H9 (cell line): ENCODE measurements around the gene PPP1R14B. TPM values are rescaled to one million over a fixed set of nuclear protein-coding genes. Genes with fewer than 3 reads are reported as not detected.

Experiments
- DNase-seq: peaks from one replicate; pipeline ENCODE4 v3.0.0-alpha.2; 2017
- H2AFZ ChIP-seq: one replicate; pipeline ENCODE4 v1.6.1; 2013; ENCODE audit warnings: mild to moderate bottlenecking, low read length, control low read depth, moderate library complexity
- H2AK5ac ChIP-seq: 2 replicates; pipeline ENCODE4 v1.6.1; 2013; ENCODE audit warnings: low read length, control low read depth, mixed read lengths; ENCODE audit not compliant: insufficient read length
- H2BK120ac ChIP-seq: one replicate; pipeline ENCODE4 v1.6.1; 2013; ENCODE audit warnings: low read depth, mild to moderate bottlenecking, low read length, control low read depth, inconsistent platforms; ENCODE audit not compliant: poor library complexity, severe bottlenecking
- H2BK12ac ChIP-seq: 2 replicates; pipeline ENCODE4 v1.6.1; 2013; ENCODE audit warnings: low read length, control low read depth, mixed read lengths, low read depth; ENCODE audit not compliant: insufficient read length
- H2BK15ac ChIP-seq: 2 replicates; pipeline ENCODE4 v1.6.1; 2013; ENCODE audit warnings: low read depth, low read length, control low read depth
- H2BK20ac ChIP-seq: one replicate; pipeline ENCODE4 v1.6.1; 2013; ENCODE audit warnings: low read depth, mild to moderate bottlenecking, low read length, control low read depth, inconsistent platforms; ENCODE audit not compliant: poor library complexity, severe bottlenecking
- H2BK5ac ChIP-seq: 2 replicates; pipeline ENCODE4 v1.6.1; 2013; ENCODE audit warnings: low read length, control low read depth, mixed read lengths; ENCODE audit not compliant: insufficient read length
- H3K14ac ChIP-seq: 2 replicates; pipeline ENCODE4 v1.6.1; 2013; ENCODE audit warnings: low read length, control low read depth; ENCODE audit not compliant: insufficient read depth
- H3K18ac ChIP-seq: 2 replicates; pipeline ENCODE4 v1.6.1; 2013; ENCODE audit warnings: low read depth, mild to moderate bottlenecking, mixed read lengths, low read length, control low read depth; ENCODE audit not compliant: insufficient read length
- H3K23ac ChIP-seq: 2 replicates; pipeline ENCODE4 v1.6.1; 2013; ENCODE audit warnings: low read length, control low read depth, mixed read lengths, low read depth; ENCODE audit not compliant: insufficient read length
- H3K23me2 ChIP-seq: 2 replicates; pipeline ENCODE4 v1.6.1; 2013; ENCODE audit warnings: low read depth, mild to moderate bottlenecking, mixed read lengths, low read length, control low read depth; ENCODE audit not compliant: insufficient read length, poor library complexity, severe bottlenecking
- H3K27ac ChIP-seq: 2 replicates; pipeline ENCODE4 v1.5.1; 2013; ENCODE audit warnings: low read length, control low read depth, mixed read lengths, low read depth; ENCODE audit not compliant: insufficient read length
- H3K27me3 ChIP-seq: 2 replicates; pipeline ENCODE4 v1.6.1; 2013; ENCODE audit warnings: low read length, control low read depth, inconsistent platforms; ENCODE audit not compliant: insufficient read depth
- H3K4ac ChIP-seq: 2 replicates; pipeline ENCODE4 v1.6.1; 2013; ENCODE audit warnings: low read depth, mild to moderate bottlenecking, control low read depth, inconsistent platforms, low read length, moderate library complexity
- H3K4me1 ChIP-seq: 2 replicates; pipeline ENCODE4 v1.6.1; 2013; ENCODE audit warnings: low read length, control low read depth, inconsistent platforms; ENCODE audit not compliant: insufficient read depth
- H3K4me2 ChIP-seq: 2 replicates; pipeline ENCODE4 v1.6.1; 2013; ENCODE audit warnings: low read length, control low read depth, mixed read lengths; ENCODE audit not compliant: insufficient read length, insufficient read depth
- H3K56ac ChIP-seq: 2 replicates; pipeline ENCODE4 v1.6.1; 2013; ENCODE audit warnings: low read depth, mild to moderate bottlenecking, mixed read lengths, low read length, control low read depth; ENCODE audit not compliant: insufficient read length
- H3K79me1 ChIP-seq: 2 replicates; pipeline ENCODE4 v1.6.1; 2013; ENCODE audit warnings: low read depth, mild to moderate bottlenecking, moderate library complexity, low read length, control low read depth, inconsistent platforms; ENCODE audit not compliant: insufficient read depth, poor library complexity, severe bottlenecking
- H3K79me2 ChIP-seq: 2 replicates; pipeline ENCODE4 v1.6.1; 2013; ENCODE audit warnings: low read length, control low read depth, inconsistent platforms; ENCODE audit not compliant: insufficient read depth
- H3K9ac ChIP-seq: 2 replicates; pipeline ENCODE4 v1.6.1; 2013; ENCODE audit warnings: low read length, control low read depth, mixed read lengths; ENCODE audit not compliant: insufficient read length; ENCODE audit errors: extremely low read depth
- H3K9me3 ChIP-seq: one replicate; pipeline ENCODE4 v1.6.1; 2013; ENCODE audit warnings: low read depth, low read length, inconsistent platforms; ENCODE audit not compliant: control insufficient read depth
- H3T11ph ChIP-seq: one replicate; pipeline ENCODE4 v1.6.1; 2013; ENCODE audit warnings: mild to moderate bottlenecking, low read length, control low read depth, inconsistent platforms
- H4K20me1 ChIP-seq: one replicate; pipeline ENCODE4 v1.6.1; 2013; ENCODE audit not compliant: control insufficient read depth, insufficient read length, insufficient read depth
- H4K5ac ChIP-seq: 2 replicates; pipeline ENCODE4 v1.6.1; 2013; ENCODE audit warnings: low read depth, mild to moderate bottlenecking, mixed read lengths, low read length, control low read depth; ENCODE audit not compliant: insufficient read length
- H4K8ac ChIP-seq: replicated peaks from 2 replicates; pipeline ENCODE4 v1.6.1; 2013; ENCODE audit warnings: low read length, control low read depth, mixed read lengths, low read depth; ENCODE audit not compliant: insufficient read length
- H4K91ac ChIP-seq: 2 replicates; pipeline ENCODE4 v1.6.1; 2013; ENCODE audit warnings: low read depth, mild to moderate bottlenecking, moderate library complexity, mixed read lengths, low read length, control low read depth; ENCODE audit not compliant: insufficient read length
- H3K27ac Mint-ChIP-seq, 3 experiments: 2 replicates in 2 of 3; 3 replicates in 1 of 3; pipeline ENCODE4 v1.8.0; 2020 to 2021; ENCODE audit warnings: mixed read lengths in 3 of 3, mild to moderate bottlenecking in 1 of 3, moderate library complexity in 1 of 3
- H3K27me3 Mint-ChIP-seq: 2 replicates; pipeline ENCODE4 v1.8.0; 2021; ENCODE audit warnings: low read depth, mild to moderate bottlenecking, moderate library complexity, mixed read lengths
- H3K36me3 Mint-ChIP-seq, 3 experiments: 2 replicates in 2 of 3; 3 replicates in 1 of 3; pipeline ENCODE4 v1.8.0; 2020 to 2021; ENCODE audit warnings: low read depth in 3 of 3, mixed read lengths in 3 of 3; ENCODE audit not compliant: insufficient read depth in 1 of 3
- H3K4me1 Mint-ChIP-seq, 2 experiments: 2 replicates each; pipeline ENCODE4 v1.8.0; 2020; ENCODE audit warnings: mixed read lengths in 2 of 2
- H3K4me3 Mint-ChIP-seq, 2 experiments: 2 replicates in 1 of 2; 3 replicates in 1 of 2; pipeline ENCODE4 v1.8.0; 2020 to 2021; ENCODE audit warnings: mild to moderate bottlenecking in 2 of 2, mixed read lengths in 2 of 2, moderate library complexity in 1 of 2
- H3K9me3 Mint-ChIP-seq, 2 experiments: 2 replicates in 1 of 2; 3 replicates in 1 of 2; pipeline ENCODE4 v1.8.0; 2020; ENCODE audit warnings: mild to moderate bottlenecking in 2 of 2, mixed read lengths in 2 of 2, moderate library complexity in 1 of 2
- WGBS: extraction: QIAGEN DNeasy Blood & Tissue Kit; methylation state at CpG from one replicate; pipeline ENCODE4 v1.1.7; 2013; ENCODE audit warnings: missing lambda C conversion rate, low lambda C conversion rate, mixed read lengths; ENCODE audit not compliant: insufficient read length; ENCODE audit errors: extremely low coverage; 5-methylcytosine and 5-hydroxymethylcytosine counted together
- total RNA-seq: library from RNA; stranded (reverse); gene quantifications from 2 replicates; pipeline ENCODE4 v1.2.1, GENCODE V29; 2021
- TF ChIP-seq, protein P1 (sequence below): fragments of 200-600 bp; sonication (generic); conservative IDR thresholded peaks from 3 replicates; pipeline ENCODE4 v1.8.0; 2021; ENCODE audit warnings: antibody characterized with exemption, mild to moderate bottlenecking

The PPP1R14B gene
- total RNA-seq, 1 experiment from 2014 or later: 358 TPM

DNA sequence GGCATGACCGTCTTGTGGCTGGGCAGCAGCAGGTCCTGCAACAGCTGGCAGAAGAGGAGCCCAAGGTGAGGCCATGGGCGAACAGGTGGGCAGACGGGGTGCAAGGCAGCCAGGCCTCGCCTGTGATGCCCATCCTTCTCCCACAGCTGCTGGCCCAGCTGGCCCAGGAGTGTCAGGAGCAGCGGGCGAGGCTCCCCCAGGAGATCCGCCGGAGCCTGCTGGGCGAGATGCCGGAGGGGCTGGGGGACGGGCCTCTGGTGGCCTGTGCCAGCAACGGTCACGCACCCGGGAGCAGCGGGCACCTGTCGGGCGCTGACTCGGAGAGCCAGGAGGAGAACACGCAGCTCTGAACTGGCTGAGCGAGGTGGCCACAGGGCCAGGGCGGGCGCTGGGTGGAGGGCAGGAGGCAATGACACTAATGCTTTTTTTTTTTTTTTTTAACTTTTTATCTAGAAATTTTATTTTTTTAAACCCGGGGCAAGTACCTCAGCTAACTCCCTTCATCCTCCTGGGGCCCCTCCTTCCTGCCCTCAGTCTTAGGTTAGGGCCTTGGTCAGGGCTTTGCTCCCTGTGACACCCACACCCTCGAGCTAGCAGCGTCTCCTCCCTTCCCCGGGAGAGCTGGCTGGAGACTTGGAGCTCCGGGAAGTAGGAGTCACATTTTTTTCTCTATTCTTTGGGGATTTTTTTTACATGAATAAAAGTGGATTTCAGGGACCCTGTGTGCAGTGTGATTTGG, 20.6 kb upstream of the PPP1R14B start:
- H3K27me3 Mint-ChIP-seq: no peaks in the 10 kb centered on the region; the same call in 1 of the 2 replicates
- Histone ChIP-seq H4K5ac (no peak overlapping the region), H2BK20ac (no peak overlapping the region), H3K23ac (no peak overlapping the region), H2AK5ac (no peak overlapping the region), H4K20me1 (no peaks in the 10 kb centered on the region), H3K9ac (no peak overlapping the region), H2BK120ac (no peak overlapping the region), H2AFZ (no peak overlapping the region), H2BK5ac (no peak overlapping the region), H3K56ac (no peak overlapping the region), H3K79me1 (no peaks in the 10 kb centered on the region), H3K4ac (no peak overlapping the region), H3K79me2 (no peaks in the 10 kb centered on the region), H4K91ac (no peak overlapping the region), H3K23me2 (peaks cover 15% of the 10 kb centered on the region), H4K8ac (no peak overlapping the region), H3K9me3 (no peaks in the 10 kb centered on the region), H3K14ac (no peak overlapping the region), H3K18ac (no peak overlapping the region), H2BK12ac (no peak overlapping the region), H2BK15ac (no peak overlapping the region), H3K27me3 (no peaks in the 10 kb centered on the region), H3K27ac (no peak overlapping the region), H3K4me2 (no peak overlapping the region), H3T11ph (no peak overlapping the region), H3K4me1 (no peaks in the 10 kb centered on the region)
- TF ChIP-seq, protein P1, sequence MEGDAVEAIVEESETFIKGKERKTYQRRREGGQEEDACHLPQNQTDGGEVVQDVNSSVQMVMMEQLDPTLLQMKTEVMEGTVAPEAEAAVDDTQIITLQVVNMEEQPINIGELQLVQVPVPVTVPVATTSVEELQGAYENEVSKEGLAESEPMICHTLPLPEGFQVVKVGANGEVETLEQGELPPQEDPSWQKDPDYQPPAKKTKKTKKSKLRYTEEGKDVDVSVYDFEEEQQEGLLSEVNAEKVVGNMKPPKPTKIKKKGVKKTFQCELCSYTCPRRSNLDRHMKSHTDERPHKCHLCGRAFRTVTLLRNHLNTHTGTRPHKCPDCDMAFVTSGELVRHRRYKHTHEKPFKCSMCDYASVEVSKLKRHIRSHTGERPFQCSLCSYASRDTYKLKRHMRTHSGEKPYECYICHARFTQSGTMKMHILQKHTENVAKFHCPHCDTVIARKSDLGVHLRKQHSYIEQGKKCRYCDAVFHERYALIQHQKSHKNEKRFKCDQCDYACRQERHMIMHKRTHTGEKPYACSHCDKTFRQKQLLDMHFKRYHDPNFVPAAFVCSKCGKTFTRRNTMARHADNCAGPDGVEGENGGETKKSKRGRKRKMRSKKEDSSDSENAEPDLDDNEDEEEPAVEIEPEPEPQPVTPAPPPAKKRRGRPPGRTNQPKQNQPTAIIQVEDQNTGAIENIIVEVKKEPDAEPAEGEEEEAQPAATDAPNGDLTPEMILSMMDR: no peak
- no CpG with 5 or more reads among the region's 27 CpGs for WGBS
- H3K27ac Mint-ChIP-seq: peak overlapping the region in 2 of 3 experiments; percentile 18 to 65; a peak in 1 of 7 replicates
- peak overlapping the region in 1 of 2 experiments; percentile 64; a peak in 2 of 5 replicates for H3K4me3 Mint-ChIP-seq
- H3K4me1 Mint-ChIP-seq: peaks cover 16 to 26% of the 10 kb centered on the region in 2 experiments
- peaks cover 21 to 53% (median 39%) of the 10 kb centered on the region in 3 experiments for H3K36me3 Mint-ChIP-seq
- H3K9me3 Mint-ChIP-seq: no peaks in the 10 kb centered on the region
- DNase-seq: no peak
